Measurements from ENCODE around the gene SSRP1.
A peak's percentile ranks its signal among the peaks of the same experiment; 100 is the strongest.
"Not testable (repeated sequence)": the region's sequence is repeated elsewhere in the genome, so short reads cannot be mapped to it uniquely, and the experiment has no call there.

SSRP1 gene

DNA sequence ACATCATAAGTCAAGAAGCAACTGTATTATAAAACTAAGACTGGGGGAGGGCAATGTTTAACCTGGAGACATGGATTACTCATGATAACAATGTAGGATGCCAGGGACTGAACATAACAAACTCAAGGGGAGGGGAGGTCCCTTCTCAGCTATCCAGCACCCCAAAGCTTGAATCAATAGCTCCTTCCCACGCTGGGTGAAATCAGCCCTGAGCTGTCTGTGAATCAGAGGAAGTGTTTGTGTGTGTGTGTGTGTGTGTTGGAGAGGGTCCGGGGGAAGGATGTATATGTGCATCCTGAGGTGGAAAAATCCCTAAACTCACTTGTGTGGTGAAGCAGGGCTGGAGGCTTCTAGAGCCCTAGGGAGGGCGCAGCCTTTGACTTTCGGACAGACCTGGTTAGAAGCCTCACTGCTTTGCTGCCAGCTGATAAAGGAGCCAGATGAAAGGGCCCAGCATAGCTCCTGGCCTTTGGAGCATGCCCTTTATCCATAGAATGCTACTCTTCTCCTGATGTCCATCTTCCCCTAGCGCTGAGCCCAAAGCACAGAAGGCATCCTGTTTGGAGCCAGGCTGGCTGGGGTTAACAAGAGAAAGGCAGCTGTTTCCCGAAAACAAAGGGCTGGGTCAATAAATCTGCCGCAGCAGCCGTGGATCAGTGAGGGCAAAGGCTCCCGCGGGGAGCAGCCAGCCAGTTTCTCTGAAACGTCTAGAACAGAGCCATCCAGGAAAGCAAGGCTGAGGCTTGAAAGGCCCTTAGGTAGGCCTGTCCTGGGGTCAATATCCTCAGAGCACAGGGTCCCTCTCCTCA is 46.7 kb downstream of the SSRP1 start:
- no peak overlapping the region for H3K23ac ChIP-seq (ENCODE audit: low read length)
- no peak overlapping the region for H3K4me3 ChIP-seq (ENCODE audit: low read depth, low read length)
- H3K9ac ChIP-seq (ENCODE audit: low read length), result no peak overlapping the region
- peak overlapping the region; percentile 18 for H3K18ac ChIP-seq (ENCODE audit: low read length)
- peaks cover 22 to 28% of the 10 kb centered on the region in 2 experiments for H3K4me1 ChIP-seq (ENCODE audit: control insufficient read depth in 1 of 2, insufficient read depth in 2 of 2, low read length in 2 of 2)
- H3K79me1 ChIP-seq (ENCODE audit: low read length), result peaks cover 32% of the 10 kb centered on the region
- H3K4ac ChIP-seq (ENCODE audit: low read depth, low read length), result no peak overlapping the region
- H3K27me3 ChIP-seq (ENCODE audit: insufficient read depth, low read length), result no peaks in the 10 kb centered on the region
- H2BK120ac ChIP-seq (ENCODE audit: insufficient read depth, low read length, poor library complexity), result peak overlapping the region; percentile 76
- no peaks in the 10 kb centered on the region for H3K36me3 ChIP-seq (ENCODE audit: control insufficient read depth in 1 of 2, insufficient read depth in 2 of 2, low read length in 2 of 2)
- peak overlapping the region; percentile 63 for H2BK12ac ChIP-seq (ENCODE audit: low read length)
- H4K91ac ChIP-seq (ENCODE audit: low read depth, low read length), result peak overlapping the region; percentile 67
- no peaks in the 10 kb centered on the region for H3K9me3 ChIP-seq (ENCODE audit: insufficient read depth, low read depth, low read length)
- no peak for DNase-seq
- WGBS (ENCODE audit: extremely low coverage, insufficient coverage, insufficient read length), result no CpG with 5 or more reads among the region's 11 CpGs
- H2BK5ac ChIP-seq (ENCODE audit: low read depth, low read length, poor library complexity), result peak overlapping the region; percentile 88
- peak overlapping the region; percentile 80 for H3K27ac ChIP-seq (ENCODE audit: low read depth, low read length)
- H3K14ac ChIP-seq (ENCODE audit: low read length), result peak overlapping the region; percentile 10
- H2AK5ac ChIP-seq (ENCODE audit: low read length), result no peak overlapping the region
- H4K8ac ChIP-seq (ENCODE audit: low read depth, low read length), result peak overlapping the region; percentile 57
- H3K79me2 ChIP-seq (ENCODE audit: control insufficient read depth, insufficient read depth, low read length, poor library complexity), result peaks cover 4% of the 10 kb centered on the region
- no peak overlapping the region for H3K4me2 ChIP-seq (ENCODE audit: low read length)
- no peak overlapping the region for H2AFZ ChIP-seq (ENCODE audit: insufficient read depth, low read length, poor library complexity)
- H4K12ac ChIP-seq (ENCODE audit: low read depth, low read length), result no peak overlapping the region

GRCh38 chr11:57287884-57288283 is 47.8 kb downstream of the SSRP1 start:
- Histone ChIP-seq H3K9me3 (ENCODE audit: insufficient read depth, low read depth, low read length) (no peaks in the 10 kb centered on the region), H3K79me1 (ENCODE audit: low read length) (peaks cover 26% of the 10 kb centered on the region), H4K91ac (ENCODE audit: low read depth, low read length) (peak overlapping the region; percentile 39), H2BK5ac (ENCODE audit: low read depth, low read length, poor library complexity) (peak overlapping the region; percentile 45), H3K18ac (ENCODE audit: low read length) (no peak overlapping the region), H3K27ac (ENCODE audit: low read depth, low read length) (no peak overlapping the region), H2BK120ac (ENCODE audit: insufficient read depth, low read length, poor library complexity) (peak overlapping the region; percentile 76), H2AFZ (ENCODE audit: insufficient read depth, low read length, poor library complexity) (no peak overlapping the region), H3K79me2 (ENCODE audit: control insufficient read depth, insufficient read depth, low read length, poor library complexity) (no peaks in the 10 kb centered on the region), H3K4me3 (ENCODE audit: low read depth, low read length) (no peak overlapping the region), H3K14ac (ENCODE audit: low read length) (no peak overlapping the region), H3K27me3 (ENCODE audit: insufficient read depth, low read length) (no peaks in the 10 kb centered on the region), H3K4me1 (ENCODE audit: control insufficient read depth in 1 of 2, insufficient read depth in 2 of 2, low read length in 2 of 2) (peaks cover 20 to 25% of the 10 kb centered on the region in 2 experiments), H3K4ac (ENCODE audit: low read depth, low read length) (no peak overlapping the region), H2AK5ac (ENCODE audit: low read length) (no peak overlapping the region), H4K8ac (ENCODE audit: low read depth, low read length) (no peak overlapping the region), H4K12ac (ENCODE audit: low read depth, low read length) (no peak overlapping the region), H3K36me3 (ENCODE audit: control insufficient read depth in 1 of 2, insufficient read depth in 2 of 2, low read length in 2 of 2) (no peaks in the 10 kb centered on the region), H3K9ac (ENCODE audit: low read length) (no peak overlapping the region), H3K4me2 (ENCODE audit: low read length) (no peak overlapping the region), H3K23ac (ENCODE audit: low read length) (no peak overlapping the region), H2BK12ac (ENCODE audit: low read length) (peak overlapping the region; percentile 35)
- WGBS (ENCODE audit: extremely low coverage, insufficient coverage, insufficient read length), result no CpG with 5 or more reads among the region's 3 CpGs
- DNase-seq, result no peak

GRCh38 chr11:57283231-57283990 is 52.3 kb downstream of the SSRP1 start:
- no CpG with 5 or more reads among the region's 2 CpGs for WGBS (ENCODE audit: extremely low coverage, insufficient coverage, insufficient read length)
- H3K9me3 ChIP-seq (ENCODE audit: insufficient read depth, low read depth, low read length), result no peaks in the 10 kb centered on the region
- no peak overlapping the region for H3K18ac ChIP-seq (ENCODE audit: low read length)
- H4K8ac ChIP-seq (ENCODE audit: low read depth, low read length), result peak overlapping the region; percentile 58
- H2BK12ac ChIP-seq (ENCODE audit: low read length), result no peak overlapping the region
- no peak overlapping the region for H3K9ac ChIP-seq (ENCODE audit: low read length)
- no peak overlapping the region for H2AK5ac ChIP-seq (ENCODE audit: low read length)
- peak overlapping the region; percentile 77 for H2BK5ac ChIP-seq (ENCODE audit: low read depth, low read length, poor library complexity)
- DNase-seq, result peak in 1 of 2 donors; percentile 44
- H3K79me2 ChIP-seq (ENCODE audit: control insufficient read depth, insufficient read depth, low read length, poor library complexity), result no peaks in the 10 kb centered on the region
- no peak overlapping the region for H3K4ac ChIP-seq (ENCODE audit: low read depth, low read length)
- peak overlapping the region; percentile 66 for H3K14ac ChIP-seq (ENCODE audit: low read length)
- no peaks in the 10 kb centered on the region for H3K36me3 ChIP-seq (ENCODE audit: control insufficient read depth in 1 of 2, insufficient read depth in 2 of 2, low read length in 2 of 2)
- no peak overlapping the region for H3K4me2 ChIP-seq (ENCODE audit: low read length)
- no peak overlapping the region for H2AFZ ChIP-seq (ENCODE audit: insufficient read depth, low read length, poor library complexity)
- H4K12ac ChIP-seq (ENCODE audit: low read depth, low read length), result no peak overlapping the region
- H3K27me3 ChIP-seq (ENCODE audit: insufficient read depth, low read length), result no peaks in the 10 kb centered on the region
- no peak overlapping the region for H3K4me3 ChIP-seq (ENCODE audit: low read depth, low read length)
- H3K4me1 ChIP-seq (ENCODE audit: control insufficient read depth in 1 of 2, insufficient read depth in 2 of 2, low read length in 2 of 2), result peaks cover 17 to 20% of the 10 kb centered on the region in 2 experiments
- peak overlapping the region; percentile 78 for H3K27ac ChIP-seq (ENCODE audit: low read depth, low read length)
- H3K79me1 ChIP-seq (ENCODE audit: low read length), result peaks cover 20% of the 10 kb centered on the region
- H4K91ac ChIP-seq (ENCODE audit: low read depth, low read length), result peak overlapping the region; percentile 92
- no peak overlapping the region for H3K23ac ChIP-seq (ENCODE audit: low read length)
- peak overlapping the region; percentile 90 for H2BK120ac ChIP-seq (ENCODE audit: insufficient read depth, low read length, poor library complexity)

GRCh38 chr11:57281546-57281945 is 54.1 kb downstream of the SSRP1 start:
- H3K79me2 ChIP-seq (ENCODE audit: control insufficient read depth, insufficient read depth, low read length, poor library complexity); H3K4ac ChIP-seq (ENCODE audit: low read depth, low read length); H3K9me3 ChIP-seq (ENCODE audit: insufficient read depth, low read depth, low read length); H2BK120ac ChIP-seq (ENCODE audit: insufficient read depth, low read length, poor library complexity); H3K14ac ChIP-seq (ENCODE audit: low read length); H3K23ac ChIP-seq (ENCODE audit: low read length); H2AK5ac ChIP-seq (ENCODE audit: low read length); H3K4me2 ChIP-seq (ENCODE audit: low read length); H3K27ac ChIP-seq (ENCODE audit: low read depth, low read length); H2BK5ac ChIP-seq (ENCODE audit: low read depth, low read length, poor library complexity); H2AFZ ChIP-seq (ENCODE audit: insufficient read depth, low read length, poor library complexity); H4K12ac ChIP-seq (ENCODE audit: low read depth, low read length); H3K9ac ChIP-seq (ENCODE audit: low read length); H2BK12ac ChIP-seq (ENCODE audit: low read length); H3K4me3 ChIP-seq (ENCODE audit: low read depth, low read length); H4K91ac ChIP-seq (ENCODE audit: low read depth, low read length); H3K27me3 ChIP-seq (ENCODE audit: insufficient read depth, low read length); H4K8ac ChIP-seq (ENCODE audit: low read depth, low read length); H3K18ac ChIP-seq (ENCODE audit: low read length); H3K36me3 ChIP-seq (ENCODE audit: control insufficient read depth in 1 of 2, insufficient read depth in 2 of 2, low read length in 2 of 2): not testable (repeated sequence)
- Histone ChIP-seq H3K79me1 (ENCODE audit: low read length) (peaks cover 22% of the 10 kb centered on the region), H3K4me1 (ENCODE audit: control insufficient read depth in 1 of 2, insufficient read depth in 2 of 2, low read length in 2 of 2) (peaks cover 17 to 23% of the 10 kb centered on the region in 2 experiments)
- peak; percentile 66 to 90 for DNase-seq
- no CpG with 5 or more reads among the region's 6 CpGs for WGBS (ENCODE audit: extremely low coverage, insufficient coverage, insufficient read length)
